ENCODE results near the gene COL5A1.

Gene COL5A1

GRCh38 chr9:134775081-134775951 lies 133.7 kb downstream of the COL5A1 start:
- no peak for DNase-seq

- no peak for DNase-seq
These were observed 134.6 kb downstream of the COL5A1 start for GRCh38 chr9:134776080-134776796.

- DNase-seq = no peak
These were observed 135.6 kb downstream of the COL5A1 start for GRCh38 chr9:134777153-134777552.

- no peak for DNase-seq
These were observed 136.6 kb downstream of the COL5A1 start for GRCh38 chr9:134778156-134778555.

- no peak for DNase-seq
These were observed 137.3 kb downstream of the COL5A1 start for GRCh38 chr9:134778841-134779411.

GRCh38 chr9:134779640-134780039 lies 138.0 kb downstream of the COL5A1 start:
- no peak for DNase-seq

GRCh38 chr9:134781591-134782302 lies 140.1 kb downstream of the COL5A1 start:
- DNase-seq = no peak

GRCh38 chr9:134782921-134783698 lies 141.5 kb downstream of the COL5A1 start:
- no peak for DNase-seq

- no peak for DNase-seq
These were observed 142.1 kb downstream of the COL5A1 start for GRCh38 chr9:134783699-134784039.

- DNase-seq = no peak
These were observed 143.1 kb downstream of the COL5A1 start for GRCh38 chr9:134784577-134785305.

GRCh38 chr9:134785325-134786108 lies 143.9 kb downstream of the COL5A1 start:
- no peak for DNase-seq

- DNase-seq = no peak
These were observed 146.3 kb downstream of the COL5A1 start for GRCh38 chr9:134787601-134788531.

GRCh38 chr9:134789168-134789567 lies 147.6 kb downstream of the COL5A1 start:
- DNase-seq = no peak

- no peak for DNase-seq
These were observed 149.4 kb downstream of the COL5A1 start for GRCh38 chr9:134791009-134791408.

GRCh38 chr9:134792627-134793026 lies 151.0 kb downstream of the COL5A1 start:
- no peak for DNase-seq

GRCh38 chr9:134793288-134794188 lies 151.9 kb downstream of the COL5A1 start:
- DNase-seq = no peak

GRCh38 chr9:134794663-134795370 lies 153.2 kb downstream of the COL5A1 start:
- no peak for DNase-seq

- no peak for DNase-seq
These were observed 153.8 kb downstream of the COL5A1 start for GRCh38 chr9:134795446-134795845.
